Mucosa of rectum (tissue), 2 donors: ENCODE measurements around the gene SNX8.
A peak's percentile ranks its signal among the peaks of the same experiment; 100 is the strongest.

Experiments
- H3K27ac ChIP-seq, 2 donors: one replicate each; pipeline ENCODE4 v1.7.0; 2013; ENCODE audit warnings: inconsistent platforms in 2 of 2, low read depth in 2 of 2, low read length in 2 of 2
- H3K27me3 ChIP-seq, 2 donors: one replicate each; pipeline ENCODE4 v1.7.0; 2013; ENCODE audit warnings: low read length in 2 of 2; ENCODE audit not compliant: control insufficient read depth in 2 of 2, insufficient read depth in 2 of 2
- H3K36me3 ChIP-seq, 2 donors: one replicate each; pipeline ENCODE4 v1.7.0; 2013; ENCODE audit warnings: low read length in 2 of 2; ENCODE audit not compliant: control insufficient read depth in 2 of 2, insufficient read depth in 2 of 2
- H3K4me1 ChIP-seq, 2 donors: one replicate each; pipeline ENCODE4 v1.7.0; 2013; ENCODE audit warnings: low read length in 2 of 2, mild to moderate bottlenecking in 1 of 2; ENCODE audit not compliant: control insufficient read depth in 2 of 2, insufficient read depth in 2 of 2
- H3K4me3 ChIP-seq, 2 donors: one replicate each; pipeline ENCODE4 v1.7.0; 2013; ENCODE audit warnings: low read length in 2 of 2
- H3K9ac ChIP-seq, 2 donors: one replicate each; pipeline ENCODE4 v1.7.0; 2013; ENCODE audit warnings: low read length in 2 of 2, low read depth in 1 of 2, mild to moderate bottlenecking in 1 of 2
- H3K9me3 ChIP-seq, 2 donors: one replicate each; pipeline ENCODE4 v1.7.0; 2013; ENCODE audit warnings: low read length in 2 of 2; ENCODE audit not compliant: control insufficient read depth in 2 of 2
- donor health status: healthy.
- donor health status: Normal muscosa, but diverticular disease.

The SNX8 gene

DNA sequence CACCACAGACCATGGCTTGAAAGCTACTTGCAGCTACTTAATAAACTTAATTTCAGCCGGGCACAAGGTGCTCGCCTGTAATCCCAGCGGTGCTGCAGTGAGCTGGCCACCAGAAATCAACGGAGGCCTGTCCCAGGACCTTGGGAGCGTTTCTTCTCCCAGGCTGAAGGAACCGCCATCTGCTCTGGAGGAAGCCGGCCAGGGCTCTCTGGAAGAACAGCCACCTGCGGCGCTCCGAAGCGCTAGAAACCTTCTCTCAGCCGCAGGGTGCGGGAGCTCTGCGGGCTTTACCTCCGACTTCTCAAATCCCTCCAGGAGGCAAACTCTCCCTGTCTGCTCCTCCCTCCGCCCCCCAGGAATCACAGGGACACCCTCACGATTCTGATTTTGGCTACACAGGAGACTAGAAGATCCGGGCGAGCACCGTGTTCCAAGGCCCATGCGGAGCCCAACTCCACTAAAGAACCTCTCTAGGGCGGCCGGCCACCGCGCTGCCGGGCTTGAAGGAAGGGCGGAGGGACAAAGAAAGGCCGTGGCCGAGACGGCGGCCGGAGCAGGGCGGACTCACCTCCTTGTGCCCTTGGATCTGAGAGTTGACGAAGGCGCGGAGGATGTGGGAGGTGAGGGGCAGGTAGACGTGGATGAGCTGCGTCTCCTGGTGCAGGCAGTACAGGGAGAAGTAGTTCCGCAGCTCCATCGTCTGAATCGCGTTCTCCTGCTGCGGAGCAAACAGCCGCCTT lies 57.8 kb downstream of the SNX8 start:
- H3K27me3 ChIP-seq: no peaks in the 10 kb centered on the region
- H3K4me1 ChIP-seq: no peaks in the 10 kb centered on the region
- no peaks in the 10 kb centered on the region for H3K9me3 ChIP-seq
- no peak overlapping the region for H3K9ac ChIP-seq
- peaks cover 8 to 14% of the 10 kb centered on the region in 2 donors for H3K36me3 ChIP-seq
- H3K4me3 ChIP-seq: no peak overlapping the region
- H3K27ac ChIP-seq: no peak overlapping the region

DNA sequence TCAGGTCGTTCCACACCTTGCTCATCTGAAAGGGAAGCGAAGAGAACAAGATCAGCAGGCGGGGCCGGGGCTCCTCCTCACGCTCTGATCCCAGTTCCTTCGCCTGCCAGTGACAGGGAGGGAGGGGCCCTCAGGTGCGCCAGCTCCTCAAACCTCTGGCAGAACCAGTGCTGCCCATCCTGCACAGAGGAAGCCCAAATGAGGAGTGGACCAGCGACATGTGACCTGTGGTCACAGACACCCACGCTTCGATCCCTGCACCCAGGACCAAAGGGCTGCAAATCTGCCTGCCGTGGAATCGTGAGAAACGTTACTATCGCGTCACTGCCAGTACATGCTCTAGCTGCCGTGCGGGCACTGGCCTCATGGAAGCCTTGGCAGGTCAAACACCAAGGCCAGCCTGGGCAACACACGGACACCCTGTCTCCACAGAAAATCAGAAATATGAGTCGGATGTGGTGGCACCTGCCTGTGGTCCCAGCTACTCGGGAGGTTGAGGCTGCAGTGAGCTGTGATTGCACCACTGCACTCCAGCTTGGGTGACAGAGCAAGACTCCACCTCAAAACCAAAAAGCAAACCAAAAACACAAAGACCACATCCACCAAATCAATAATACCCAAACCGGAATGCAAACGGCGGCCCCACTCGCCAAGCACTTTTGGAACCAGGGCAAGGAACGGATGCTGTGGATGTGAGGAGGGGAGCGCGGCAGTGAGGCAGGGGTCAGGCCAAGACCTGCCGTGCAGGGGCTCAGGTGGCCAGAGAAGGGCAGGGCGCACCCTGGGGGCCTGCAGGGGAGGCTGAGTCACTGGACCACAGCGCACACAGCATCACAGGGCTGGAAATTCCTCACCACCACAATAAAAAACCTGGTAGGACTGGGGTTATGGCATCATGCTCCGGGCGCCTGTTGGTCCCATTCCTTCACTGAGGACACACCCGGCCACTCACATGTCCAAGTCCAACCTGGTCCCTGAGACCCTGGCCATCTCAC lies 58.8 kb downstream of the SNX8 start:
- Histone ChIP-seq H3K9me3 (no peaks in the 10 kb centered on the region), H3K4me3 (no peak overlapping the region), H3K36me3 (peaks cover 8 to 14% of the 10 kb centered on the region in 2 donors), H3K4me1 (no peaks in the 10 kb centered on the region), H3K27me3 (no peaks in the 10 kb centered on the region), H3K9ac (no peak overlapping the region), H3K27ac (no peak overlapping the region)

DNA sequence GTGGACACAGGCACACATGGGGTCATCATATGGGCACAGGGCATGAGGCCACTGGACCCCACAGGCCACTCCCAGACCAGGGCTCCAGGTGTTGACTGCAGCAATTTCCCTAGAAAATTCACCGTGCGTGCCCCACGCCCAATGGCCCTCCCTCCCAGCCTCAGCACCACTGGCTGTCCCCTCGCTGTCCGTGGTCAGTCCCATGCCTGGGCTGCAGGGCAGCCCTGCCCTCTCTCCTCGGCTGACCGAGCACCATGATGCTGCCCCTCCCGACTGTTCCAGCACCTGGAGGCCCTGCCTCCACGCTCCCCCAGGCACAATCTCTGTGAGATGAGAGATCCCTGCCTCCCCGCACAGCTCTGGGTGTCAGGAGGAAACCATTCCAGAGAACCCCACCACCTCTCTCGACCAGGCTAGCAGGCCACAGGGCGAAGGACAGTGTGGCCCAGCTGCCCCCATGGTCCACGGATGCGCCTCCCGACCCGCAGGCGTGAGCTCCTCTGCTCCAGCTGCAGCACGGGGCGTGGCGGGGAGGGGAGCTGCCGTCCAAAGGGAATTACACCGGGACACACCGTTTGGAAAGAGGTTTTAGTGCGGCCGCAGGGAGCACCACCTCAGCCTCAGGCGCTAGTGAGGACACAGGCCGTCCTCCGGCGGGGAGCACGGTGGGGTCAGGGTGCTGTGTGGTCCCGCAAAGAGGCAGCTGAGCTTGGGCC lies 59.7 kb downstream of the SNX8 start:
- Histone ChIP-seq H3K27me3 (no peaks in the 10 kb centered on the region), H3K4me1 (no peaks in the 10 kb centered on the region), H3K4me3 (no peak overlapping the region), H3K36me3 (peaks cover 8 to 15% of the 10 kb centered on the region in 2 donors), H3K27ac (no peak overlapping the region), H3K9me3 (no peaks in the 10 kb centered on the region), H3K9ac (no peak overlapping the region)

DNA sequence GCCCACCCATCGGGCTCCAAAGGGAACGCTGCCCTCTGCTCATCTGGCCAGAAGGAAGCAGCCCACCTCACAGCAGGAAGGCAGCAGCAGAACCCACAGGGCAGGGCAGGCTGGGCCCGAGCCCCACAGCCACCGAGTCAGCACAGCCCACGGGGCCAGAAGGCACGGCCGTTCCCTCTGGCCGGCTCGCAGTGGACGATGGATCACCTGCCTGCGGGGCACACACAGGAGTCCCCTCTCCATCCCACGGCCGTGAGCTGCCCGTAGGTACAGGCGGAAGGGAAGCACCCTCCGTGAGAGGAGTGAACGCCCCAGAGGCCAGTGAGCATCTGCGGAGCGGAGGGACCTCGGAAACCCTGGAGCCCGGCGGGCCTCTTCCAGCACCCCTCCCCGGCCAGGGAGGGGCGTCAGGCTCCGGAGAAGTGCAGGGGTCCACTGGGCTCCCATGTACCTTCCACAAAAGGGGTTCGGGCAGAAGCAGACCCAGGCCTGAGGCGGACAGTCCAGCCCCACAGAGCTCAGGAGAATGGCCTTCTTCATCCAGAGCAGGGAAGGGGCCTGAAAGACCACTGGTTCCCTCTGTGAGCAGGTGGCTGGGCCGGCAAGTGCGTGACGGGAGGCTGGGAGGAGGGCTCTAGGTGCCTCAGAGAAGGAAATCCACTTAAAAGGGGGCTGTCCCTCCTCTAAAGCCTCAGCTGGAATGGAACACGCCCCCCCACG lies 60.6 kb downstream of the SNX8 start:
- Histone ChIP-seq H3K4me1 (no peaks in the 10 kb centered on the region), H3K9ac (no peak overlapping the region), H3K9me3 (no peaks in the 10 kb centered on the region), H3K27ac (no peak overlapping the region), H3K27me3 (no peaks in the 10 kb centered on the region), H3K36me3 (peaks cover 8 to 13% of the 10 kb centered on the region in 2 donors), H3K4me3 (no peak overlapping the region)

DNA sequence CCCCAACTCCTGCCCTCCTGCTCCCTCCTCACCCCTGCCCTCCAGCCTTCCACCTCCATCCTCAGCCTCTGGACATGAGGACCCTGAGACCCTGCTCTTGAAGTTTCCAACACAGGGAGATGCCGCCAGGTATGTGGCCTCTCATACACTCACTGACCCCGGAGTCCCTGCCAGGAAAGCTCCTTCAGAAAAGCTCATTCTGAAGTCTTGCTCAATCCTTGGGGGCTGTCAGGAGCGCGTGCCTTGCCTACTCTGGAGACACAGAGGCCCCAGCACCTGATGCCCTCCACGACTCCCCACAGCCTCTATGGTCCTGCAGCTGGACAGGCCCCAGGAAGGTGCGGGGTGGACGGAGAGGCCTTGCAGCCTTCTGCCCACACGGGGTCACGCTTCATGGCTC lies 61.2 kb downstream of the SNX8 start:
- Histone ChIP-seq H3K27me3 (no peaks in the 10 kb centered on the region), H3K27ac (no peak overlapping the region), H3K9ac (no peak overlapping the region), H3K4me1 (no peaks in the 10 kb centered on the region), H3K4me3 (no peak overlapping the region), H3K9me3 (no peaks in the 10 kb centered on the region), H3K36me3 (peaks cover 8 to 13% of the 10 kb centered on the region in 2 donors)

DNA sequence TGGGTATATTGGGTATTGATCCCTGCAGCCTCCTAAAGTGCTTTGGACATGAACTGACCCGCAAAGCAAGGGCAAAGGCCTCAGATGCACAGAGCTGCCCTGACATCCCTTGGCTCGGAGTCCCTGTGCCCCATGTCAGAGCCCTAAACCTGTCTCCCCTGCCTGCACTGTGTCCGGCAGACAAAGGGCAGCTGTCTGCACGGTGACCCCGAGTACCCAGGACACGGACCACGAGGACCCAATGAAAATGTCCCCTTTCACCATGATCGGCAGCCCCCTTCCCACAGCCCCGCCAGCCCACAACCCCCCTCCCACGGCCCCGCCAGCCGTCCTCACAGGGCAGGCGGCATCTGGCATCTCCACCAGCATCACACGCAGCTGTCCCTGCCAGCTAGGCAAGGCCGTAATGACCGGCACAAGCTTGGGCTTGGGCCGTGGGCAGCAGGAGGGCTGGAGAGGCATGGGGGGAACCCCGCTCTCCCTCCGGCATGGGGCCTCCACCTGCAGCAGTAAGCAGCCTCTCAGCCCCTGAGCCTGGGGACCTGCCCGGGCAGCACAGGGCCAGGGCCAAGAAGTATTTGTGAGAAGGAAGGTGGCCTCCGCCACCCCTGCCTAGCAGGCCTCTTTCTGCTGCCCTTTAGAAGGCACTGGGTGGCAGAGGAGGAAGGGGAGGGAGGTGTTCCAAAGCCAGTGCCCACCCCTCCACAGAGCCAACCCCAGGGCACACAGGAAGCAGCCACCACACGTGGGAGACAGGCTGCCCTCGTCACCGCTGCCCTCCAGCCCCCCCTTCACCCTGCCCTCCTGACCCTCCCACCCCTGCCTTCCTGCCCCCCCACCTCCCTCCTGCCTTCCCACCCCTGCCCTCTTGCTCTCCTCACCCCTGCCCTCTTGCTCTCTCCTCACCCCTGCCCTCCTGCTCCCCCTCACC lies 62.1 kb downstream of the SNX8 start:
- no peaks in the 10 kb centered on the region for H3K4me1 ChIP-seq
- no peaks in the 10 kb centered on the region for H3K27me3 ChIP-seq
- H3K36me3 ChIP-seq: peaks cover 8 to 13% of the 10 kb centered on the region in 2 donors
- H3K9ac ChIP-seq: no peak overlapping the region
- no peak overlapping the region for H3K27ac ChIP-seq
- H3K4me3 ChIP-seq: no peak overlapping the region
- H3K9me3 ChIP-seq: no peaks in the 10 kb centered on the region

DNA sequence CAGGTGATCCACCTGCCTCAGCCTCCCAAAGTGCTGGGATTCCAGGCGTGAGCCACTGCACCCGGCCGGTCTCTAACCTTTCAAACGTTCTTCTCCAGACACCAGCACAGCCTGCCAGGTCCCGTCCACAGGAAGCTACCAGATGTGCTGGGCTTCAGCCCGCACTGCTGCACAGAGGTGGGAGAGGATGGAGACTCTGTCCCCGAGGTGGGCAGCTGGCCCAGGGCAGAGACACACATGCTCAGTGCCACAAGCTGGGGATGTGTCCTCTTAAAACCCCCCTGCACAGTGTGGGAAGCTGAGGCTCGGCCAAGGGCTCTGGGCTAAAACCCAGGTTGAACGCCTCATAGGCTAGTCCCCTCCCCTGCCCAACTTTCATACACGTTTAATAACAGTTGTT lies 62.9 kb downstream of the SNX8 start:
- no peaks in the 10 kb centered on the region for H3K27me3 ChIP-seq
- no peak overlapping the region for H3K9ac ChIP-seq
- H3K4me3 ChIP-seq: no peak overlapping the region
- H3K9me3 ChIP-seq: no peaks in the 10 kb centered on the region
- no peaks in the 10 kb centered on the region for H3K4me1 ChIP-seq
- no peak overlapping the region for H3K27ac ChIP-seq
- peaks cover 8 to 13% of the 10 kb centered on the region in 2 donors for H3K36me3 ChIP-seq

DNA sequence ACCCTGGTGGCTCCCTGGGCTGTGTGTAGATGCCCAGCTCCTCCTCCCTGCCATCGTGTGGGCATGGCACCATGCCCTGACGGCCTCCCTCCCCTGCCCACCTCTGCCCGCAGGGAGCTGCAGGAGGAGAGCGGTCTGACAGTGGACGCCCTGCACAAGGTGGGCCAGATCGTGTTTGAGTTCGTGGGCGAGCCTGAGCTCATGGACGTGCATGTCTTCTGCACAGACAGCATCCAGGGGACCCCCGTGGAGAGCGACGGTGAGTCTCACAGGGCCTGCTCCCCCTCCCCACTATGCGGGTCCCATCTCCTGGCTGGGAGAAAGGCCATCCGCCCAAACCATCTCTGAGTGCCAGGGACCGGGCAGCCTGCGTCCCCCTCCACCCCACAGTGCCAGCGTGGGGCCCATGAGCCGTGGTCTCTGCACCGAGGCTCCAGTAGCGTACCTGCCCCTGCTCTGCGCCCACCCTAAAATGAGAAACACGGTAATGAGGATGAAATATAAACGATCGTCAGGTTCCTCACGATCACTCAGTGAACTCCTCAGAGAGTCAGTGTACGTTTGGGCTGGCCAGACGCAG lies 64.4 kb downstream of the SNX8 start:
- H3K27ac ChIP-seq: peak overlapping the region in 1 of 2 donors; percentile 43
- H3K9ac ChIP-seq: no peak overlapping the region
- no peaks in the 10 kb centered on the region for H3K27me3 ChIP-seq
- peaks cover 1 to 7% of the 10 kb centered on the region in 2 donors for H3K36me3 ChIP-seq
- no peaks in the 10 kb centered on the region for H3K9me3 ChIP-seq
- H3K4me1 ChIP-seq: no peaks in the 10 kb centered on the region
- no peak overlapping the region for H3K4me3 ChIP-seq
